GM11168 (cell line): ENCODE results near the gene CRTAC1.

Source experiments
- in situ Hi-C: fragments of 300-500 bp; cut with MboI; formaldehyde crosslinking; loops from one replicate; pipeline ENCODE4 v1.12.0; 2022; ENCODE audit warnings: low sequenced_read_pairs; ENCODE audit not compliant: unreplicated experiment

CRTAC1 gene

DNA sequence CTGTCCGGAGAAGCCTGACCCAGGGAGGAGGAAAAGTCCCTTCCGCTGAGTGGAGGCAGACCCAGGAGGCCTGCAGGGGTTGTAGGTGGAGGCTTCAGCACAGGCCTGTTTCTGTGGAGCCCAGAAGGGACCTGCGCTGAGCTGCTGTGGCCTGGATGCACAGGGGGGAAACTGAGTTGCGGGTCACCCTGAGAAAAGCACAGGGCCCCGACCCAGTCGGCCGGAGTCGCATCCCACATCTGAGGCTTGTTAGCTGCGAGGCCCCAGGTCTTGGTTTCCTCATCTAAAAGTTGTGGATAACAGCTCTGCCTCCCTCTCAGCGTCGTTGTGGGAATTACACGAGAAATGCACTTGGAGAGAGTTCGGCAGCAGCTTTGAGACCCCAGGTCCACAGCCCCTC, 104.4 kb downstream of the CRTAC1 start:
- in situ Hi-C loops: no loop called here

DNA sequence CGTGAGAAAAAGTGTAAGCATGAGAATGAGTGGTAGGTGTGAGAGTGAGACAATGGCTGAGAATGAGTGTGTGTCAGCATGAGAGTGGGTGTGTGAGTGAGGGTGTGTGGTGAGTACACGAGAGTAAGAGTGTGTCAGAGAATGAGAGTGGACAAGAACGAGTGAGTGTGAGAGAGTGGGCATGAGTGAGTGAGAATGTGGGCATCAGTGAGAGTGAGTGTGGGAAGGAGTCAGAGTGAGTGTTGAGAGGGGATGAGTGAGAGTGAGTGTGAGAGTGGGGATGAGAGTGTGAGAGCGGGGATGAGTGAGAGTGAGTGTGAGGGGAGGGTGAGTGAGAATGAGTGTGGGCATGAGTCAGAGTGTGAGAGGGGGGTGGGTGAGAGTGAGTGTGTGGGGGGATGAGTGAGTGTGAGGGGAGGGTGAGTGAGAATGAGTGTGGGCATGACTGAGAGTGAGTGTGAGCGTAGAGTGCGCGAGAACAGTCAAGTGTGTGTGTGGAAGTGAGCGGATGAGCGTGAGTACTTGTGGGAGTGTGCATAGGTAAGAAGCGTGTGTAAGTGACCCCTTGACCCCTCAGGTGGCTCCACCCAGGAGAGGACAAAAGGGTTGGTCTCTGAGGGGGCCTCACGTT, 105.0 kb downstream of the CRTAC1 start:
- in situ Hi-C loops: no loop called here

DNA sequence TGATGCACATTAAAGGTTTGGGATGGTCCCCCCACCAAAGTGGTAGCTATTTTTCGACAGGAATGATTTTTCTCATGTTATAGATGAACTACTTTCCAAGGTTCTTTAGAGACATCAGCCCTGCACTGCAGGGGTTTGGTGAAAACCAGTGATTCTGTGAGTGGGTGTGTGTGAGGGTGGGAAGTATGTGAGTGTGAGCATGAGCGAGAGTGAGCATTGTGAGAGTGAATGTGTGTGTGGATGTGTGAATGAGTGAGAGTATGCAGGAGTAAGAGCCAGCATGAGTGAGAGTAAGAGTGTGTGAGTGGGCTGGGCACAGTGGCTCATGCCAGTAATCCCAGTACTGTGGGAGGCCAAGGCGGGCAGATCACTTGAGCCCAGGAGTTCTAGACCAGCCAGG, 105.7 kb downstream of the CRTAC1 start:
- in situ Hi-C loops: no loop called here

DNA sequence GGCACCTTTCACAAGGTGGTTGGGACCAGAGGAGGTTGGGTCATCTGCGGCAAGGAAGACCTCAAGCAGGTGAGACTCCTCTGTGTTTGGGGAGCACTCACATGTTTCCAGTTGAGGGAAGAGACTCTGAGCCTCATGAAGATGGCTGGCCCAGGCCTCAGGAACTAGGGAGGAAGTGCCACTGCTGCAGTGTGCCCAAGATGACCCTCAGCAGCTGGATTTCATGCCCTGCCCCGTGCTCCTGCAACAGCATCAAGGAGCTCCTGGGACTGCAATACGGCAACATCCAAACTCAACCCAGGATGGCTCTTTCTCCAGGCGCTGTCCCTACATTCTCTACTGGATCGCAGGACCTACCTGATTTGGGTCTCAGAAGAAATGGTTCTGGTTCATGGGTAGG, 106.9 kb downstream of the CRTAC1 start:
- in situ Hi-C loops: no loop called here

DNA sequence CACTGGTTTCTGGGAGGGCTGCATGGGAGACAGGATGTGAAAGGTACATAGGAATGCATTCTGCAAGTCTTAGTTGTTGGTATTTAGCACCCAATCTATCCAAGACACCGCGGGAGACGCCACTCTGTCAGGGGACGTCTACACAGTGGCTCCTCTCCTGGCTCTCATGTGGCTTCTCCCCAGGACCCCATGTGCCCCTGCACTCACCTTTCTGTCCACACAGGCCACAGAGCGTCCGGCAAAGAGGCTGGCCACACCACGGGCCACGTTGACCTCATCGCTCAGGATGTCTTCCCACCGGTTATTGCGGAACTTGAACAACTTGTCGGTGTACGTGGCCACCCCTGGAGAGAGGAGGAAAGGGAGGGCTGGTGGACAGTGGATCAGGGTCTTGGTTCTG, 107.4 kb downstream of the CRTAC1 start:
- in situ Hi-C loops: no loop called here

DNA sequence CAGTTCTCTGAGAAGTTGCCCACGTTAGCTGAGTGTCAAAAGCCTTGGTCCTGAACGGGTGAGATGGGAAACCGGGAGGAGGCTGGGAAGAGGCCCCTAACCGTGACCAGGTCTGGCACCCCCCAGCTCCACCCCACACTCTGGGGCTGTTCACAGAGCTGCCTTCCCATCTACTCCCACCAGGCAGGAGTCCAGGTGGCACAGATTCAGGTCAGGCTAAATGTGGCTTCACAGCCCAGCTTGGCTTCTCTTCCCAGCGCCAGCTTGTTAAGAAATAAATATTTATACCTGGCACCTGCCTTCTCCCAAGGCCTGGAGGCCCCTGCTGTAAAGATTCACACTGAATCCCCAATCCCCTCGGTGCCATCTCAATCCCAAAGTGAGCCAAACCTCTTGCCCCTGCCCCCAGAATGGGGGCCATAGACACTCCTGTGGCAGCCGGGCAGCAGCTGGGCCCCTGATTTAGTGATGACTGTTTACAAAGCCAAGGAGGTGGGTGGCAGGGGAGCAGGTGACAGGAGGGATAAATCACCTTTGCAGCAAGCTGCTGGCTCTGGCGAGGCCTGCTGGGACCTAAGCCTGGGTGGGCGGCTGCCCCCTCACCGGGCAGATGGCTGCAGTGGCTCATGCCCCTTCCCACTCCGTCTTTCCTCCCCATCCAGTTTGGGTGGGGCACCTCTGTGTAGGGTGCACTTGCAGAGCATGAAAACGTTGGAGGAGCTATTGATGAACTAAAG, 108.2 kb downstream of the CRTAC1 start:
- in situ Hi-C loops: no loop called here

DNA sequence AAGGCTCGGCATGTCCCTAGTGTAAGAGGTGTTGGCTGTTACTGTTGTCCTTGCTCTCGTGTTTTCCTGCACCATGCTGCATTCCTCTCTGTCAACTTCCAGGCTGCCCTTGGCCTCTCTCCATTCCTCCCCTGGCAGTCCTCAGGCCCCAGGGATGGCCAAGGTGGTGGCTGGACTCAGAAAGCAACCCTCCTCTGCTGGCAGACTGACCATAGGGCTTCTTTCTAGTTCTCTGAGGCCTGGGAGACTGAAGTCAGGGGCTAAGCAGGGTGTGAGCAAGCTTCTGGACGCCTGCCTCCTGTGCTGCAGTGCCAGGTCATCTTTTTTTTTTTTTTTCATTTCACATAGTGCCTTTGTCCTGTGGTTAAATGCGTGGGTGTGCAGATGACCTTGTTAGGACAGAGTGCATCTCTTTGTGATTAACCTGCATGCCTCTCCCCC, 108.8 kb downstream of the CRTAC1 start:
- in situ Hi-C loops: no loop called here

DNA sequence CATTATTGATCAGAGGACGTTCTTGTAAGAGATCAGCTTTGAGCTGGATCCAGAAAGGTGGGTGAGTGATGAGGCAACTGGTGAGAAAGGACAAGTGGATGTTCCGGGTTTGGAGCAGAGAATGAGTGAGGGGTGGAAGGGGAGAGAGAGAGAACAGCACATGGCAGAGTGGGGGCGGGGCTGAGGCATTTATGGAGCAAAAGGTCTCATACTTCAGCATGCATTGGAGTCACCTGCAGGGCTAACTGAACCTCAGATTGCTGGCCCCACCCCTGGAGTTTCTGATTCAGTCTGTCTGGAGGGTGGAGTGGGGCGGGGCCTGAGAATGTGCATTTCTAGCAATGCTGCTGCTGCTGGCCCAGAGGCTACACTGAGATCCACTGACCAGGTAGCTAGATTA, 109.6 kb downstream of the CRTAC1 start:
- in situ Hi-C loops: no loop called here

DNA sequence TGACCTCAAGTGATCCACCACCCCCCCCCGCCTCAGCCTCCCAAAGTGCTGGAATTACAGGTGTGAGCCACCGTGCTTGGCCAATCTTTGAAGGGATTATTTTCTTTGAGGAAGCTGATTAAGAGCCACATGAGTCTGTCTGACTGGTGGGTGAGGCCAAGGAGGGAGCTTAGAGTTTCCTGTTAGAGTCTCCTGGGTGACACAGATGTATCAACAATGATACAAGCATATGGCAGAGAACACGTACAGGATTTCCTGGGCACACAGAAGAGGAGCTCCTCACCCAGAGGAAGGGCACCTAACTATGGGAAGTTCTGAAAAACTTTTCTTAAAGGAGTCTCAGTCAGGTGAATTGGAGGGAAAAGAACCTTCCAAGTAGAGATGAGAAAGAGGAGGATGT, 111.4 kb downstream of the CRTAC1 start:
- in situ Hi-C loops: no loop called here

DNA sequence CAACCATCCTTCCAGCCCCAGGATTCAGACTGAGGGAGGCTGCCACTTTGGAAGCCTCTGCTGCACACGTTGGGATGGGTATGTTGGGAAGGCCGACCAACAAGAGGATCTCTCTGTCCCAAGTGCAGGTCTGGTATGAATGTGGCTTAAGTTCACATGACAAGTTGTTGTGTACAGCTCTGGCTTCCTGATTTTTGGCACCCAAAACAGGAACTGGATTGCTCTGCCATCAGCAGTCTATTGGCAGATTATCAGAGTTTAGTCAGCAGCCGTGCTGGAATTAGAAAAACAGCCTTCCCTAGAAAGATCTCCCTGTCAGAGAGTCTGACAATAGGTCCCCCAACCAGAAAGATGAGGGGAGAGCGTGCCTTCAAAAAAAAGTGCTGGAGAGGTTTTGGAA, 113.8 kb downstream of the CRTAC1 start:
- in situ Hi-C loops: no loop called here

DNA sequence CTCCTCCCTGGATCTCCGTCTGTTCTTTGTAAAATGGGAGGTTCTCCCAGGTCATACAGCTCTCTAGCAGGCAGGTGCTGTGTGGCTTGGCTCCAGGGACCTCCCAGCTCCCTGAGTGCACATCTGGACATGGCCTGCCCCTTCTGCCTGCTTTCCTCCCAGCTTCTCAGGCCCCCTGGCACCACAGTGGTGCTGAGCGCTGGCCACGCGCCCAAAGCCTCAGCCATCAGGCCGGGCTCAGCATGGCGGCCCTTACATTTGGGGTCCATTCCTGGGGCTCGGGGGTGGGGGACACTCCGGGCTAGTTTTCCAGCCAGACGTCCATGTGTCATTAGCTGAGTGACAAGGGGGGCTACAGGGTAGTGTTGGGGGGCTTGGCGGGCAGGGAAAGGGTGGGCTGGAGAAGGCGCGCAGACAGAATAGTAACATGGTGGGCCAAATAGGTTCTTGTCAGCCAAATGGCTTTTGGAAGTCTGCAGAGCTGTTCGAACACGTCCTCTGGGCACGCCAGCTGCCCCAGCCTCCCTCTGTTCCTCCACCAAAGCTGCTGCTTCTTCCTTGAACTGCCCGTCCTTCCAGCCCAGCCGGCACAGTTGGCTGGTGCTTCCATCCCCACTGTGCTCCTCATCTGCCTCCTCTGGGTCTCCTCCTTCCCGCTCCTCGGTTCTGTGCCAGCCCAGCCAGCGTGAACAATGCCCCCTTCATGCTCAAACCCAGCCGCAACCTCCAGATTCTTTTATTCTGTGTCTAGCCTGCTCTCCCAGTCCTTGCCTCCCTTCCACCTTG, 114.9 kb downstream of the CRTAC1 start:
- in situ Hi-C loops: no loop called here

DNA sequence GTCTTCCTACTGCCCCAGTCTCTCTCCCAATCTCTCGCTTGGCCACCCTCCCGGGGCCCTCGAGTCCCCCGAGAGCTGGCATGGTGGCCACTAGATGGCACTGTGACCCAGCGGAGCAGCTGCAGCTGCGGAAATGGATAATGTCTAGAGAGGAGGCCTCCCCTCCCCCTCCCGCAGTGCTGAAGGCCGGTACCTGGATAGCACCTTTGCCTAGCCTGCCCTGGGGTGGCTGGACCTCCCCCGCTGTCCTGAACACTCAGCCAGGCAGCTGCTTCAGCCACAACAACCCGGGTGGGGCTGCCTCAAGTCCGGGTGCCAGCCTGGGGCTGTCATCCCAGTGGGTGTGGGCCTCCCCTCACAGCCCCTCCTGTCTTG, 115.6 kb downstream of the CRTAC1 start:
- in situ Hi-C loops: no loop called here

DNA sequence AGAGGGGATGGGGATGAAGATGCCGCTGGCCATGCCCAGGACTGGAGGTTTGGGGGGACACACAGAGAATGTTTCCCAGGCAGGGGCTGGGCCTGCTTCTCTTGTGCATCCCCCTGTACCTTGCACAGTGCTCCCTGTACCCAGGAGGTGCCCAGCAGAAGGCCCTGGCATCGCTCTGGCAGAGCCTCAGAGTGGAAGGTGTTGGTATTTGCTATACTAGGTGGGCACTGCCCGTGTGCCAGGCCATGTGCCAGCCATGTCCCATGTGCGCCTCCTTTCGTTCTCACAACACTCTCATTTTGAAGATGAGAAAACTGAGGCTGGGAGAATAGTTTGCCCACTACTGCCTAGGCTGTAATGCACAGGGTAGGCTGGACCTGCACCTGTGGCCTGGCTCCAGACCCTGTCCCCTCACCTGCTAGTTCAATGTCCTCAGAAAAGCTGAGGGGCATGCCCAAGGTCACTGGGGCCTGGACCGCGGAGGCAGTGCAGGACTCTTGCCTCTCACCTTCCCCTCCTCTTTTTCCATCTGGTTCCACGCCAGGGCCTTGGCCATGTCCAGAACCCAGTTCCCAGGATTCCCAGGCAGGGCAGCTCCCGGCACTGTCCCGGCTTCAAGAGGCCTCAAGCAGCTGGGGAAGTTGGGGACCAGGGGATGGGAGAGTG, 116.1 kb downstream of the CRTAC1 start:
- in situ Hi-C loops: no loop called here

DNA sequence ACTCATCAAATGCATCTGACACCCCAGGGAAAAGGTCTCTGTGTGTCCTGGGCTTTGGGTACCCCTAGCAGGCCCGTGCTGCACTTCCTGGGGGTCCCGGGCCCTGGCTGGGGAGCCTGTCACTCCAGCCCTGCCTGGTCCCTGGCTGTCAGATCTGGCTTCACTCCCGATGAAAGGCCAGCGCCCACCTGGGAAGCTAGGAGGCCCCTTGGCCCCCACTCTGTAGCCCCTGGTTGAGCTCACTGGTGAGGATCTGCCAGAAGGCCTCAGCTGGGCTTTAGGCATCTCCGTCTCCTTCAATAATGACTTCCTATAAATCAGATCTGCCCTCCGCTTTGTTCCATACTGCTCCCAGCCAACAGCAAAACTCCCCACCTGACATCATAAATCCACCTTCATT, 116.8 kb downstream of the CRTAC1 start:
- in situ Hi-C loops: no loop called here

DNA sequence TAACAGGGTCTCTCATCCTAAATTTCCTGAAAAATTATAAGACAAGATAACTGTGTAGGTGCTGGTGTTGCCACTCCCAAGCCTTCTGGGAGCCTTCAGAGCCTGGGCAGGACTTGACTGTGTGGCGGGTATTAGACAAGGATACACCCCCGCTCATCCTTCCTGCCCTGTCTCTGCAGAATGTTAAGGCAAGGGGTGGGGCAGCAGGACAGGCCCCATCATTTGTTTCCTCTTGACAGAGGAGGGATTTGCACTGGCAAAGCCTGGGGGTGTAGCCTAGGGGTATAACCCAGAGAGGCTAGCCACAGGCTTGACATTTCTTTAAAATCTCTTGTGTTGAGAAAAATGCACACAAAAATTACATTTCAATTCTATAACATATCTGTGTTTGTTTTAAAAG, 117.2 kb downstream of the CRTAC1 start:
- in situ Hi-C loops: no loop called here

DNA sequence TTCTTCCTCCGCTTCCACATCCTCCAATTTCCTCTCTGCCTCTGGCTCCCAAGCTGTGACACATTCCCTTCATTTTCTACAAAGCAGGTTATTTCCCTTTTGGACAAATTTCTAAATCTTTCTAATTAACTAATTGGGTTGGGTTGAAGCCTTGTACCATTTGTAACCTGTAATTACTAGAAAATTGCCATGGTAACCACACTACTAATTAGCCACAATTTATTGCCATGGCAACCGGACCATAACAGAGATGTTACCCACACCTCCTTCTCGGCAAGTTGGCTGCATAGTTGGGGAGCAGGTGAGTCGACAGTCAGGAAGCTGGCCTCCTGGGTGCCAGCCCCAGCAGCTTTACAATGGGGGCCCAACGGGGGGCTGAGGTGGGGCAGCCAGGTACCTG, 119.2 kb downstream of the CRTAC1 start:
- in situ Hi-C loops: no loop called here

DNA sequence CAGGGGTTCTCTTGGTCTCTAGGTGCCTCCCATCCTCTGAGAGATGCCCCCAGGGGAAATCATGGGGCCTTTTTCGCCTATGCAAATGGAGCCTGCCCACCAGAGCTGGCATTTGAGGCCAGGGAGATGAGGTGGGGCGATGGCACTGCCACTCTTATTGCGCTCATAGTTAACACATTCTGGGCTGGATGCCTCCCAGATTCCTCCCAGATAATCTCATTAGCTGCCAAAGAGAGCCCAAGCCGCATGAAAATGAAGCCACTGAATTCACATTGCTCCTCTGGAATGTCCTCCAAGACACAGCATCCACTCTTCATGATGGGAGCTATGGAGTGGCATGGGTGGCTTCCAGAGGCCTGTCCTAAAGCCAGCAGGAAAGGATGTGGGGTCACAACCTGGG, 119.8 kb downstream of the CRTAC1 start:
- in situ Hi-C loops: no loop called here

DNA sequence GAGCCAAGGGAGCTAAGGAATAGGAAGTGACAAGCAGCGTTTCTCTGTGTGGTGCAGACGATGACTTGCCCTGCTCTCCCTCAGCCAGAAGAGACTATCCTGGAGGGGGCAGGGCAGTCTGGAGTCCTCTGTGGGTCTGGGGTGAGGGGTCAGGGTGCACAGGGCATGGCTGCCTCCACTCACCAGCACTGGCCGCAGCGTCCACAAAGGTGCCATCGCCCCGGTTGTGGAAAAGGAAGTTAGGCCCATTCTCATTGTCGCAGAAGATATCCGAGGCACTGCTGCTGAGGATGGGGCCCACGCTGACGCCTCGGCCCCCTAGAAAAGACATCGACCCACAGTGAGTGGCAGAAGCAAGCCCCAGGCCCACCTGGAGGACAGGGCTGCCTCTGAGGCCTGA, 122.6 kb downstream of the CRTAC1 start:
- in situ Hi-C loops: no loop called here

DNA sequence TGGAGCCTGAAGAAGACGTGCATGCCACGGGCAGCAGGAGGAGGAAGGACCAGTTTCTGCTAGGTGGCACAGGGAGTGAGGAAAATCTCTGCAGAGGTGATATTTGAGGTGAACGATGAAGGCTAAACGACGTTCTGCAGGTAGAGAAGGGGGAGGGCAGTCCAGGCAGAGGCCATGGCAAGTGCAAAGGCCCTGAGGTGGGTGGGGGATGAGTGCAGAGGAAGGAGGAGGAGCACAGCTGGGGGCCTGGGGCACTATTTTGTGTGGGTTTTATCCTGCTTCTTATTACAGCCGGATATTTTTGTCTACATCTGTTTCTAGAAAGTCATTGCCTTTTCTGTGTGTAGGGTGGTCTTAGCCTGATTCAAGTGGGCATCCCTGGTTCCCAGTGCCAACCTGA, 123.2 kb downstream of the CRTAC1 start:
- in situ Hi-C loops: no loop called here

DNA sequence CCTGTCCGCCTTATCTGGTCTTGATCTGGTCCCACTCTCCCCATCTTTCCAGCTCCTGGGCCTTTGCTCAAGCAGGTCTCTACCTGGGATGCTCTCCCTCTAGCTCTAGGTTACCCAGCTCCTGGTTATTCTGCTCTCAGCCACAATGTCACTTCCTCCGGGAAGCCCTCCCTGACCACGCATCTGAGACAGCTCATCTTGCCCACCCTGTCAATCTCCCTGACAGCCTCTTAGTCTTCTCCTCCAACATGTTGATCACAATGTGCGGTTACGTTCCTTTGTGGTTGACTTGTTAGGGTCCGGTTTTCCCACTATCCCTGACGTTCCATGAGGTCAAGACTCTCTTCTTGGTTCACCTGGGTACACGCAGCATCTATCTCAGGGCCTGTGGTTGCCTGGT, 125.1 kb downstream of the CRTAC1 start:
- in situ Hi-C loops: no loop called here

DNA sequence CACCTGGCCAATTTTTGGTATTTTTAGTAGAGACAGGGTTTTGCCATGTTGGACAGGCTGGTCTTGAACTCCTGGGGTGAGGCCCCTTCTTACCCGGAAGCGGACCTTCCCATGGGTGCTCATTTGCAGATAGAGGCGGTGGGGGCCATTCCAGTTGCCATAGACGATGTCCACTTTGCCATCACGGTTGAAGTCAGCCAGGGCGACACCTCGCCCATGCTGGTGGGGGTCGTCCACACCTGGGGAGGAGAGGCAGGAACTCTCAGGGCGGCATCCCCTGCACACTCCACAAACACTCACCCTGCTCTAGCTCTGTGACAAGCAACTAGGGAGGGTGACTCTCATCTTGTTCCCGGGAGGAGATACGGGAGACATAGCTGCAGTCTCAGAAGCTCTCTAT, 125.8 kb downstream of the CRTAC1 start:
- in situ Hi-C loops: no loop called here
